GM23338 (cell line): Measurements from ENCODE around the gene PACS1.
A peak's percentile ranks its signal among the peaks of the same experiment; 100 is the strongest.

Experiments
- EZH2 ChIP-seq: fragments of 200-600 bp; sonication (generic); IDR thresholded peaks from one replicate; pipeline ENCODE4 v1.8.0; 2017; ENCODE audit warnings: antibody characterized with exemption, mild to moderate bottlenecking, low read depth; ENCODE audit not compliant: unreplicated experiment
- POLR2AphosphoS5 ChIP-seq: IDR thresholded peaks from 2 replicates; pipeline ENCODE4 v1.6.1; 2016; ENCODE audit warnings: antibody characterized with exemption, low read depth
- TF ChIP-seq, protein P1 (sequence below), 2 experiments: fragments of 200-600 bp in 1 of 2; sonication (generic) in 1 of 2; conservative IDR thresholded peaks; 2 replicates each; pipeline versions ENCODE4 v1.5.1 to v1.6.1; 2016 to 2017; ENCODE audit warnings: antibody characterized with exemption in 2 of 2, low read depth in 2 of 2, mild to moderate bottlenecking in 2 of 2, moderate library complexity in 1 of 2
- TF ChIP-seq, protein P2 (sequence below): IDR thresholded peaks from 2 replicates; pipeline ENCODE4 v1.6.1; 2016; ENCODE audit warnings: antibody characterized with exemption

DNA sequence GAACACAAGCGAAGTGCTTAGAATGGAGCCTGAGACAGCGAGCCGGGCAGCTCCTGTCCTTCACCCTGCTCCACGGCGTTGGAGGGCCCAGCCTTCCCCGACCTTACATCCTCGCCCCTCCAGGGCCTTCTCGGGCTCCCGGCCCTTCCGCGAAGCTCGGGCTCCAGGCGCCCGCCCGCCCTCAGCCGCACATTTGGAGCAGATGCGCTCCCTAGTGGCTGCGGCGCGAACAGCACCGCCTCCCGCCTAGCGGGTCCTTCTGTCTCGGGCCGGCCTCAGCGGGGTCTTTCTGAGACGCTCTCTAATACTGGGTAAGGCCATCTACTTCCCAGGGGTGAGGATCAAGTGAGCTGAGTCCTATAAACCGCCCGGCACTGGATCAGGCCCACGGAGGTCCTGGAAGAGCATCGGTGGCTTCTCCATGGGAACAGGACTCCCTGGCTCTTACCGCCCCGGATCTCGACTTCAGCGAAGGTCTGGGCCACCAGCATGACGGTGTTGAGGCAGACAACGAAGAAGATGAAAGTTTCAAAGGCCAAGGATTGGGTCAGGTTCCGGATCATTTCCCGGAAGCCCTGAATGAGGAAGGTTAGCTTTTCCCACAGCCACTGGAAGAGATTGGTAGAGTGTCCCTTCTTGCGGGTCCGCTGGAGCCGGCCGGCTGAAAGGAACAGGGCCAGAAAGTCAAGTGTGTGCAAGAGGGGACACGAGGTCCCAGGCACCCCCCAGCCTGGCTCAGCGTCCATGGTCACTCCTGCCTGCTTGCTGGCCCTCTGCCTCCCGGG, 47.5 kb upstream of the PACS1 start:
- TF ChIP-seq, protein P1, sequence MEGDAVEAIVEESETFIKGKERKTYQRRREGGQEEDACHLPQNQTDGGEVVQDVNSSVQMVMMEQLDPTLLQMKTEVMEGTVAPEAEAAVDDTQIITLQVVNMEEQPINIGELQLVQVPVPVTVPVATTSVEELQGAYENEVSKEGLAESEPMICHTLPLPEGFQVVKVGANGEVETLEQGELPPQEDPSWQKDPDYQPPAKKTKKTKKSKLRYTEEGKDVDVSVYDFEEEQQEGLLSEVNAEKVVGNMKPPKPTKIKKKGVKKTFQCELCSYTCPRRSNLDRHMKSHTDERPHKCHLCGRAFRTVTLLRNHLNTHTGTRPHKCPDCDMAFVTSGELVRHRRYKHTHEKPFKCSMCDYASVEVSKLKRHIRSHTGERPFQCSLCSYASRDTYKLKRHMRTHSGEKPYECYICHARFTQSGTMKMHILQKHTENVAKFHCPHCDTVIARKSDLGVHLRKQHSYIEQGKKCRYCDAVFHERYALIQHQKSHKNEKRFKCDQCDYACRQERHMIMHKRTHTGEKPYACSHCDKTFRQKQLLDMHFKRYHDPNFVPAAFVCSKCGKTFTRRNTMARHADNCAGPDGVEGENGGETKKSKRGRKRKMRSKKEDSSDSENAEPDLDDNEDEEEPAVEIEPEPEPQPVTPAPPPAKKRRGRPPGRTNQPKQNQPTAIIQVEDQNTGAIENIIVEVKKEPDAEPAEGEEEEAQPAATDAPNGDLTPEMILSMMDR (conservative IDR thresholded peaks at IDR 0.05; ENCODE audit: low read depth in 2 of 2) = peak; percentile 88 to 91
- no peak for TF ChIP-seq POLR2AphosphoS5
- TF ChIP-seq, protein P2, sequence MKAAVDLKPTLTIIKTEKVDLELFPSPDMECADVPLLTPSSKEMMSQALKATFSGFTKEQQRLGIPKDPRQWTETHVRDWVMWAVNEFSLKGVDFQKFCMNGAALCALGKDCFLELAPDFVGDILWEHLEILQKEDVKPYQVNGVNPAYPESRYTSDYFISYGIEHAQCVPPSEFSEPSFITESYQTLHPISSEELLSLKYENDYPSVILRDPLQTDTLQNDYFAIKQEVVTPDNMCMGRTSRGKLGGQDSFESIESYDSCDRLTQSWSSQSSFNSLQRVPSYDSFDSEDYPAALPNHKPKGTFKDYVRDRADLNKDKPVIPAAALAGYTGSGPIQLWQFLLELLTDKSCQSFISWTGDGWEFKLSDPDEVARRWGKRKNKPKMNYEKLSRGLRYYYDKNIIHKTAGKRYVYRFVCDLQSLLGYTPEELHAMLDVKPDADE = no peak
- no peak for TF ChIP-seq EZH2
